Heart right ventricle (tissue), 16 donors: ENCODE measurements around the gene SH3GL3. TPM values are rescaled to one million over a fixed set of nuclear protein-coding genes. Genes with fewer than 3 reads are reported as not detected.

Experiments
- ATAC-seq, 8 donors: fragments of 200-7000 bp; cut with Tn5 transposase; one replicate each; pipeline ENCODE4 v1.9.1; 2020; ENCODE audit warnings: mild to moderate bottlenecking in 8 of 8, moderate library complexity in 8 of 8, moderate number of reproducible peaks in 1 of 8
- DNase-seq, 2 donors: peaks; one replicate each; pipeline ENCODE4 v3.0.0-alpha.2; 2020
- H3K27ac ChIP-seq, 10 donors: fragments of 200-600 bp; sonication (generic) in 2 of 10; one replicate each; pipeline versions ENCODE4 v1.5.0 to v1.8.0; 2020 to 2022; ENCODE audit warnings: mild to moderate bottlenecking in 3 of 10
- H3K27me3 ChIP-seq, 7 donors: fragments of 200-600 bp; one replicate each; pipeline ENCODE4 v1.8.0; 2021 to 2022; ENCODE audit warnings: mild to moderate bottlenecking in 2 of 7
- H3K36me3 ChIP-seq, 9 donors: fragments of 200-600 bp; sonication (generic) in 1 of 9; one replicate each; pipeline versions ENCODE4 v1.5.0 to v1.8.0; 2020 to 2022; ENCODE audit warnings: mild to moderate bottlenecking in 2 of 9
- H3K4me1 ChIP-seq, 9 donors: fragments of 200-600 bp; sonication (generic) in 1 of 9; one replicate each; pipeline versions ENCODE4 v1.5.0 to v1.8.0; 2020 to 2022; ENCODE audit warnings: mild to moderate bottlenecking in 4 of 9
- H3K4me3 ChIP-seq, 10 donors: fragments of 200-600 bp; sonication (generic) in 2 of 10; one replicate each; pipeline versions ENCODE4 v1.5.0 to v1.8.0; 2020 to 2022; ENCODE audit warnings: mild to moderate bottlenecking in 7 of 10, moderate library complexity in 2 of 10
- H3K9me3 ChIP-seq, 11 donors: fragments of 200-600 bp in 10 of 11; sonication (generic) in 2 of 11; one replicate each; pipeline versions ENCODE4 v1.5.0 to v1.8.0; 2013 to 2022; ENCODE audit warnings: mild to moderate bottlenecking in 2 of 11, control low read depth in 1 of 11, moderate library complexity in 1 of 11
- CTCF ChIP-seq, 9 donors: fragments of 200-600 bp; sonication (generic) in 2 of 9; IDR thresholded peaks; one replicate each; pipeline versions ENCODE4 v1.5.0 to v1.8.0; 2021 to 2022; ENCODE audit warnings: antibody characterized with exemption in 9 of 9, mild to moderate bottlenecking in 5 of 9, moderate library complexity in 1 of 9
- WGBS, 2 donors: extraction: QIAGEN DNeasy Blood & Tissue Kit; methylation state at CpG; one replicate each; pipeline ENCODE4 v1.1.7; 2013; ENCODE audit warnings: inconsistent platforms in 1 of 2; 5-methylcytosine and 5-hydroxymethylcytosine counted together
- intact Hi-C, 10 donors: fragments of 100-400 bp; cut with DNase I; formaldehyde crosslinking; loops; one replicate each; pipeline versions ENCODE4 v1.11.1 to v1.14.2; 2022
- polyA plus RNA-seq, 2 donors: library from polyadenylated mRNA; stranded (reverse); fragments of 200-250 nt; gene quantifications; one replicate each; pipeline ENCODE4 v1.2.3, GENCODE V29; 2013
- total RNA-seq, 10 donors: library from RNA; stranded (reverse); fragmentation: NEBNext Ultra II Directional in 3 of 10; extraction: Animal tissue kit (Norgen Biotek cat#: 25700) in 3 of 10; gene quantifications; one replicate each; pipeline versions ENCODE4 v1.2.1 to v1.2.4, GENCODE V29; 2021 to 2023
- donor health status: Arrhythmogenic right ventricular cardiomyopathy.
- donor health status: ischemic (EF 13 %, LVEDD 7.1; RV severe dilation, severe dysfunction).
- donor health status: healthy with polysubstance abuse.
- donor health status: DM: no; HTN: yes; CAD: no.
- donor health status: DM: no; HTN: no; CAD: no.
- donor health status: ischemic (EF 25% LVEDD 6.9; RV normal size, moderate dysfunction).
- donor health status: ischemic (EF 25% LVEDD 5.7; RV mildly dilated, moderate dysfunction).
- donor health status: healthy.
- donor health status: DM: yes; HTN: yes; CAD: no.
- donor health status: Ischemic cardiomyopathy.
- donor health status: ischemic (EF 35%, LVEDD 5.7; RV mildly dilated, moderate dysfunction).
- donor health status: nonischemic (EF 11% LVEDD 7.7; RV severe dilation, severe dysfunction).
- donor health status: DM: yes; HTN: yes; CAD: no.
- donor health status: PGD.
- donor health status: ischemic (EF 29% LVEDD 5.4; RV normal size, mild dysfunction).
- donor health status: nonischemic (EF 23%, LVEDD 6.1; RV moderate dilation, normal function).

Gene SH3GL3
- total and polyA plus RNA-seq, 12 donors, result 0.13 to 0.17 TPM; not detected in 10

GRCh38 chr15:83504365-83504764, 57.2 kb downstream of the SH3GL3 start:
- DNase-seq (no peak), ATAC-seq (no peak)
- H3K9me3 ChIP-seq, result no peaks in the 10 kb centered on the region
- H3K4me3 ChIP-seq, result no peak overlapping the region
- no peaks in the 10 kb centered on the region for H3K4me1 ChIP-seq
- no peaks in the 10 kb centered on the region for H3K36me3 ChIP-seq
- 63 to 76% methylated on average over 4 of the region's 4 CpGs for WGBS, 2 donors
- peaks cover 0 to 3% (median 0%) of the 10 kb centered on the region in 7 donors for H3K27me3 ChIP-seq
- H3K27ac ChIP-seq, result no peak overlapping the region
- intact Hi-C loops, result no loop called here
- no peak for TF ChIP-seq CTCF (IDR thresholded peaks at IDR 0.05)

GRCh38 chr15:83510001-83510400, 62.9 kb downstream of the SH3GL3 start:
- no peak for TF ChIP-seq CTCF (IDR thresholded peaks at IDR 0.05)
- no peaks in the 10 kb centered on the region for H3K4me1 ChIP-seq
- WGBS, 2 donors, result 86 to 93% methylated on average over 4 of the region's 4 CpGs

GRCh38 chr15:83512459-83512858, 65.3 kb downstream of the SH3GL3 start:
- H3K9me3 ChIP-seq, result no peaks in the 10 kb centered on the region
- ATAC-seq, result no peak
- no peak overlapping the region for H3K4me3 ChIP-seq
- TF ChIP-seq CTCF (IDR thresholded peaks at IDR 0.05), result no peak
- WGBS, 2 donors, result 56 to 61% methylated on average over 8 of the region's 8 CpGs
- no peak for DNase-seq
- peaks cover 0 to 9% (median 0%) of the 10 kb centered on the region in 7 donors for H3K27me3 ChIP-seq
- no peaks in the 10 kb centered on the region for H3K36me3 ChIP-seq
- intact Hi-C loops, result no loop called here
- H3K4me1 ChIP-seq, result no peaks in the 10 kb centered on the region
- no peak overlapping the region for H3K27ac ChIP-seq

More at GRCh38 chr15:83510001-83510400, 62.9 kb downstream of the SH3GL3 start:
- ATAC-seq (no peak), DNase-seq (no peak)
- Histone ChIP-seq H3K4me3 (no peak overlapping the region), H3K36me3 (no peaks in the 10 kb centered on the region), H3K27me3 (peaks cover 0 to 8% (median 0%) of the 10 kb centered on the region in 7 donors), H3K27ac (no peak overlapping the region), H3K9me3 (no peaks in the 10 kb centered on the region)
- intact Hi-C loops, result no loop called here

GRCh38 chr15:83514584-83514983, 67.4 kb downstream of the SH3GL3 start:
- ATAC-seq (no peak), DNase-seq (no peak)
- no peaks in the 10 kb centered on the region for H3K36me3 ChIP-seq
- 82 to 85% methylated on average over 4 of the region's 4 CpGs for WGBS, 2 donors
- H3K4me1 ChIP-seq, result no peaks in the 10 kb centered on the region
- no peak for TF ChIP-seq CTCF (IDR thresholded peaks at IDR 0.05)
- H3K27ac ChIP-seq, result no peak overlapping the region
- intact Hi-C loops, result no loop called here
- H3K9me3 ChIP-seq, result peaks cover 0 to 4% (median 0%) of the 10 kb centered on the region in 11 donors
- H3K4me3 ChIP-seq, result no peak overlapping the region
- H3K27me3 ChIP-seq, result peaks cover 0 to 9% (median 0%) of the 10 kb centered on the region in 7 donors
